ENCODE measurements around the gene IL32. TPM values are rescaled to one million over a fixed set of nuclear protein-coding genes. Genes with fewer than 3 reads are reported as not detected.
A peak's percentile ranks its signal among the peaks of the same experiment; 100 is the strongest.

IL32 gene
- total RNA-seq, 1 experiment from 2014 or later: 4.7 TPM

GRCh38 chr16:3020247-3020603 lies 45.2 kb upstream of the IL32 start, which contains the start of gene TNFRSF12A (continued):
- TF ChIP-seq, protein P1, sequence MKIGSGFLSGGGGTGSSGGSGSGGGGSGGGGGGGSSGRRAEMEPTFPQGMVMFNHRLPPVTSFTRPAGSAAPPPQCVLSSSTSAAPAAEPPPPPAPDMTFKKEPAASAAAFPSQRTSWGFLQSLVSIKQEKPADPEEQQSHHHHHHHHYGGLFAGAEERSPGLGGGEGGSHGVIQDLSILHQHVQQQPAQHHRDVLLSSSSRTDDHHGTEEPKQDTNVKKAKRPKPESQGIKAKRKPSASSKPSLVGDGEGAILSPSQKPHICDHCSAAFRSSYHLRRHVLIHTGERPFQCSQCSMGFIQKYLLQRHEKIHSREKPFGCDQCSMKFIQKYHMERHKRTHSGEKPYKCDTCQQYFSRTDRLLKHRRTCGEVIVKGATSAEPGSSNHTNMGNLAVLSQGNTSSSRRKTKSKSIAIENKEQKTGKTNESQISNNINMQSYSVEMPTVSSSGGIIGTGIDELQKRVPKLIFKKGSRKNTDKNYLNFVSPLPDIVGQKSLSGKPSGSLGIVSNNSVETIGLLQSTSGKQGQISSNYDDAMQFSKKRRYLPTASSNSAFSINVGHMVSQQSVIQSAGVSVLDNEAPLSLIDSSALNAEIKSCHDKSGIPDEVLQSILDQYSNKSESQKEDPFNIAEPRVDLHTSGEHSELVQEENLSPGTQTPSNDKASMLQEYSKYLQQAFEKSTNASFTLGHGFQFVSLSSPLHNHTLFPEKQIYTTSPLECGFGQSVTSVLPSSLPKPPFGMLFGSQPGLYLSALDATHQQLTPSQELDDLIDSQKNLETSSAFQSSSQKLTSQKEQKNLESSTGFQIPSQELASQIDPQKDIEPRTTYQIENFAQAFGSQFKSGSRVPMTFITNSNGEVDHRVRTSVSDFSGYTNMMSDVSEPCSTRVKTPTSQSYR (CRISPR knock-in tag; IDR thresholded peaks at IDR 0.05): 0 out of 2 replicates have a peak, but pooled peaks have one; percentile 34
- TF ChIP-seq ZNF263 (CRISPR knock-in tag; IDR thresholded peaks at IDR 0.05; ENCODE audit: low read depth) (no peak), SP1 (CRISPR knock-in tag; conservative IDR thresholded peaks at IDR 0.05) (peak; percentile 81), ZBTB21 (CRISPR knock-in tag; IDR thresholded peaks at IDR 0.05; ENCODE audit: borderline replicate concordance) (no peak), MYBL2 (CRISPR knock-in tag; IDR thresholded peaks at IDR 0.05) (peak; percentile 40; the same call in 1 of the 2 replicates), ZNF138 (CRISPR knock-in tag; conservative IDR thresholded peaks at IDR 0.05) (no peak), FOXP4 (CRISPR knock-in tag; IDR thresholded peaks at IDR 0.05) (peak; percentile 18; the same call in 1 of the 2 replicates), USF2 (CRISPR knock-in tag; IDR thresholded peaks at IDR 0.05) (no peak), NR1H2 (CRISPR knock-in tag; IDR thresholded peaks at IDR 0.05) (no peak), CBFB (CRISPR knock-in tag; IDR thresholded peaks at IDR 0.05; ENCODE audit: low read depth) (no peak), KAT7 (CRISPR knock-in tag; IDR thresholded peaks at IDR 0.05; ENCODE audit: borderline replicate concordance) (no peak), ZNF219 (CRISPR knock-in tag; IDR thresholded peaks at IDR 0.05; ENCODE audit: borderline replicate concordance) (0 out of 2 replicates have a peak, but pooled peaks have one; percentile 73)
- TF ChIP-seq, protein P2, sequence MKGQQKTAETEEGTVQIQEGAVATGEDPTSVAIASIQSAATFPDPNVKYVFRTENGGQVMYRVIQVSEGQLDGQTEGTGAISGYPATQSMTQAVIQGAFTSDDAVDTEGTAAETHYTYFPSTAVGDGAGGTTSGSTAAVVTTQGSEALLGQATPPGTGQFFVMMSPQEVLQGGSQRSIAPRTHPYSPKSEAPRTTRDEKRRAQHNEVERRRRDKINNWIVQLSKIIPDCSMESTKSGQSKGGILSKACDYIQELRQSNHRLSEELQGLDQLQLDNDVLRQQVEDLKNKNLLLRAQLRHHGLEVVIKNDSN (CRISPR knock-in tag; IDR thresholded peaks at IDR 0.05): peak; percentile 19; the same call in 1 of the 2 replicates
- TF ChIP-seq, protein P3, sequence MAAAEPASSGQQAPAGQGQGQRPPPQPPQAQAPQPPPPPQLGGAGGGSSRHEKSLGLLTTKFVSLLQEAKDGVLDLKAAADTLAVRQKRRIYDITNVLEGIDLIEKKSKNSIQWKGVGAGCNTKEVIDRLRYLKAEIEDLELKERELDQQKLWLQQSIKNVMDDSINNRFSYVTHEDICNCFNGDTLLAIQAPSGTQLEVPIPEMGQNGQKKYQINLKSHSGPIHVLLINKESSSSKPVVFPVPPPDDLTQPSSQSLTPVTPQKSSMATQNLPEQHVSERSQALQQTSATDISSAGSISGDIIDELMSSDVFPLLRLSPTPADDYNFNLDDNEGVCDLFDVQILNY (CRISPR knock-in tag; IDR thresholded peaks at IDR 0.05): no peak
- TF ChIP-seq, protein P4, sequence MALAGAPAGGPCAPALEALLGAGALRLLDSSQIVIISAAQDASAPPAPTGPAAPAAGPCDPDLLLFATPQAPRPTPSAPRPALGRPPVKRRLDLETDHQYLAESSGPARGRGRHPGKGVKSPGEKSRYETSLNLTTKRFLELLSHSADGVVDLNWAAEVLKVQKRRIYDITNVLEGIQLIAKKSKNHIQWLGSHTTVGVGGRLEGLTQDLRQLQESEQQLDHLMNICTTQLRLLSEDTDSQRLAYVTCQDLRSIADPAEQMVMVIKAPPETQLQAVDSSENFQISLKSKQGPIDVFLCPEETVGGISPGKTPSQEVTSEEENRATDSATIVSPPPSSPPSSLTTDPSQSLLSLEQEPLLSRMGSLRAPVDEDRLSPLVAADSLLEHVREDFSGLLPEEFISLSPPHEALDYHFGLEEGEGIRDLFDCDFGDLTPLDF (CRISPR knock-in tag; IDR thresholded peaks at IDR 0.05): no peak

- peaks cover 14% of the 10 kb centered on the region for H3K36me3 Mint-ChIP-seq
- CTCF ChIA-PET: interaction anchor here (0.6 to 8.6 kb wide), 26 partner anchors 11 to 1339 kb away, joined by 3 to 360 read pairs (median 4); partner anchors contain the start of genes CLDN9, FLYWCH1, KREMEN2 and ZSCAN10
- H3K4me3 Mint-ChIP-seq: peak overlapping the region; percentile 86
- ATAC-seq (peak; percentile 4), DNase-seq (ENCODE audit: low spot score) (peak; percentile 85)
- H3K9me3 Mint-ChIP-seq: no peaks in the 10 kb centered on the region
- H3K27ac Mint-ChIP-seq: peak overlapping the region; percentile 99
- H3K27me3 Mint-ChIP-seq (ENCODE audit: low read depth): peaks cover 2% of the 10 kb centered on the region; the same call in 1 of the 2 replicates
- H3K4me1 Mint-ChIP-seq: peaks cover 49% of the 10 kb centered on the region
- POLR2A ChIA-PET: interaction anchor here (0.6 to 17.1 kb wide), 15 partner anchors 9 to 149 kb away, joined by 3 to 502 read pairs (median 5); partner anchors contain the start of genes CLDN9 and ZSCAN10
- TF ChIP-seq GTF2I (CRISPR knock-in tag; conservative IDR thresholded peaks at IDR 0.05): no peak
- no peak for TF ChIP-seq FOXJ3 (CRISPR knock-in tag; IDR thresholded peaks at IDR 0.05; ENCODE audit: borderline replicate concordance)
- TF ChIP-seq ZNF423 (CRISPR knock-in tag; IDR thresholded peaks at IDR 0.05): no peak
- TF ChIP-seq, protein P5, sequence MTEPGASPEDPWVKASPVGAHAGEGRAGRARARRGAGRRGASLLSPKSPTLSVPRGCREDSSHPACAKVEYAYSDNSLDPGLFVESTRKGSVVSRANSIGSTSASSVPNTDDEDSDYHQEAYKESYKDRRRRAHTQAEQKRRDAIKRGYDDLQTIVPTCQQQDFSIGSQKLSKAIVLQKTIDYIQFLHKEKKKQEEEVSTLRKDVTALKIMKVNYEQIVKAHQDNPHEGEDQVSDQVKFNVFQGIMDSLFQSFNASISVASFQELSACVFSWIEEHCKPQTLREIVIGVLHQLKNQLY (CRISPR knock-in tag; IDR thresholded peaks at IDR 0.05): no peak
- no peak for TF ChIP-seq ZNF317 (CRISPR knock-in tag; IDR thresholded peaks at IDR 0.05; ENCODE audit: borderline replicate concordance, low read depth)
- TF ChIP-seq SP1 (CRISPR knock-in tag; conservative IDR thresholded peaks at IDR 0.05): peak; percentile 12; the same call in 1 of the 2 replicates
- TF ChIP-seq, protein P6, sequence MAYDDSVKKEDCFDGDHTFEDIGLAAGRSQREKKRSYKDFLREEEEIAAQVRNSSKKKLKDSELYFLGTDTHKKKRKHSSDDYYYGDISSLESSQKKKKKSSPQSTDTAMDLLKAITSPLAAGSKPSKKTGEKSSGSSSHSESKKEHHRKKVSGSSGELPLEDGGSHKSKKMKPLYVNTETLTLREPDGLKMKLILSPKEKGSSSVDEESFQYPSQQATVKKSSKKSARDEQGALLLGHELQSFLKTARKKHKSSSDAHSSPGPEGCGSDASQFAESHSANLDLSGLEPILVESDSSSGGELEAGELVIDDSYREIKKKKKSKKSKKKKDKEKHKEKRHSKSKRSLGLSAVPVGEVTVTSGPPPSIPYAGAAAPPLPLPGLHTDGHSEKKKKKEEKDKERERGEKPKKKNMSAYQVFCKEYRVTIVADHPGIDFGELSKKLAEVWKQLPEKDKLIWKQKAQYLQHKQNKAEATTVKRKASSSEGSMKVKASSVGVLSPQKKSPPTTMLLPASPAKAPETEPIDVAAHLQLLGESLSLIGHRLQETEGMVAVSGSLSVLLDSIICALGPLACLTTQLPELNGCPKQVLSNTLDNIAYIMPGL (CRISPR knock-in tag; IDR thresholded peaks at IDR 0.05): peak; percentile 56; the same call in 1 of the 2 replicates
- TF ChIP-seq GABPB1 (CRISPR knock-in tag; IDR thresholded peaks at IDR 0.05): no peak
- TF ChIP-seq ZBTB21 (CRISPR knock-in tag; IDR thresholded peaks at IDR 0.05; ENCODE audit: borderline replicate concordance): no peak
- TF ChIP-seq TEAD1 (CRISPR knock-in tag; IDR thresholded peaks at IDR 0.05): peak; percentile 33; the same call in 1 of the 2 replicates
Observed at GRCh38 chr16:3020604-3021448, 44.6 kb upstream of the IL32 start.

Measured in WTC11 (cell line).